Hypothalamus (tissue), 51 donors: ENCODE measurements around the gene LTK.

Source experiments
- DNase-seq, 51 donors: peaks; one replicate each; lab custom pipeline; 2025; lab: John Stamatoyannopoulos, UW

Gene LTK

DNA sequence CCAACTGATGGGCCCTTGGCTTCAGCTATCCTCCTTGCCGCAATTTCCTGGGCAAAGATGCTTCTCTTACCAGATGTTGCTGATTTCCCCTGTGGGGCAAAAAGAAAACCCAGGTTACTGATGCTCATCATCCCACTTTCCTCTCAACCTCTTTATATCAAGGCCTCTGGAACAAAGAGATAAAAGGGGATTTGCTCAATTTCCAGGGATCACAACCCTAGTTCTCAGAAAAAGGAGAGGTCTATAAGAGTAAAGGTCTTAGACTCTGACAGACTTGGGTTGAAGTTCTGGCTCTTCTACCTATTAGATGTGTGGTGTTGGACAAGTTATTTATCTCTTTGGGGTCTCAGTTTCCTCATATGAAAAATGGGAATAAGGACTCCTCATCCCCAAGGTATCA is 21.9 kb upstream of the LTK start:
- DNase-seq, result no peak

GRCh38 chr15:41530363-41530956 is 16.8 kb upstream of the LTK start:
- no peak for DNase-seq

DNA sequence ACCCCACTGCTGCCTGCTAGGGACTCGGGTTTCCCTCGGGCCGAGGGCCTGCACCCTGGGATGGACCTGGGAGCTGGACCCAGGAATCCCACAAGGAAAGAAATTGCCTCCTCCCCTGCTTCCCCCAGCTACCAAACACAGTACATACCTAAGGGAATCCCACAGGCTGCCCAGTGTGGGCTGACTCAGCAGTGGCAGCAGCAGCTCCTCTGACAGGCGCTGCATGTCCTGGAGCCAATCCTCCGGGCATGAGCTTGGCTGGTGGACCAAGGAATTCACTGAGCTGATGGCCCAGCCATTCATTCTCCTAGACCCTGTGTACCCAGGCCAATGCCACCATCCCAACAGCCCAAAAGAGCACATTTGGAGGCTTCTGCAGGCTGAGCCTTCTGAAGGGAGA is 9.5 kb upstream of the LTK start:
- DNase-seq, result no peak

GRCh38 chr15:41521614-41522013 is 8.0 kb upstream of the LTK start:
- no peak for DNase-seq

- DNase-seq, result no peak
Observed at GRCh38 chr15:41520636-41521035, 7.0 kb upstream of the LTK start.

GRCh38 chr15:41517895-41518449 is 4.3 kb upstream of the LTK start:
- no peak for DNase-seq

DNA sequence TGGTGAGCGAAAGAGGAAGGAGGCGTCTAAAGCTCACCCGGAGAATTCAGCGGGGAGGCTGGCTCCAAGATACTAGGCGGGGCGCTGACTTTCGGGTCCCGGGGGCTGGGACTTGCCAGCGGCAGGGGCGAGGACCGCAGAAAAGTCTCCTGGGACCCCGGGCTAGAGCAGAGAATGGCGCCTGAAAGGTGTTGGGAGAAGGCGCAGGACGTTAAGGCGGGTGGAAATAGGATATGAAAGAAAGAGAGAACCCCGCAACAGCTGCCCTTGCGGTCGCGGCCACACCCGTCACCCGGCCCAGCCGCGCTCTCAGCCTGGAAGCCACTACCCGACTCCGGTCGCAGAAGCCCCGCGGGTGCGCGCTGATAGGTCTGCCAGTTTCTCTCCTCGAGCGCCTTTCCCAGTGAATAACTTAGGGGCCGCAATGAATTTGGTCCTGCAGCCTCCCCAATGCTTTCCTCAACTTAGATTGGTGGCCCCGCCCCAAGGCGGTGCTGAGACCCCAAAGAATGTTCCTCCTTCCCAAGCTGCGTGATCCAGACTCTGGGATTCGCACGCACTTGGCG is 604 bp downstream of the LTK start:
- no peak for DNase-seq

- no peak for DNase-seq
Observed at GRCh38 chr15:41512512-41512939, 1.1 kb downstream of the LTK start.

DNA sequence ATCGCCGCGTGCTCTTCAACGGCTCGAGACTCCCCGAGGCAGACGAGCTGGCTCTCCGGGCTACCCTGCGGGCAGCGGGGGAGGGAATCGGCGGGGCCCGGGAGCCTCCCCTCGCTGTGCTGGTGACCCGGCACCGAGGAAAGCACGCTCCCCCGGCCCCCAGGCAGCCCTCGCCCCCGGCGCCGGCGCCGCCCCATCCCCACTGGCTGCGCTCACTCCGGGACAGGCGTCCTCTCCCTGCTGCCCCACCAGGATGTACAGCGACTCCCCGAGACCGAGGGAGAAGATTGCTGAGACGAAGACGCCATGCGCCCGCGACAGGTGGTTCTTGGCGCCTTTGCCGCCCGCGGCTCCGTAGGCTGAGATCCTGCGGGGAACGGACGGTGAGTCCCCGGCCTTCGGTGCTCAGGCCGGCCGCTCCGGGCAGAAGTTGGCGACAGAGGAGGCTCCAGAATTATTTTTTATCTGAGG is 1.7 kb downstream of the LTK start:
- no peak for DNase-seq

- DNase-seq, result no peak
Observed at GRCh38 chr15:41511331-41511898, 2.2 kb downstream of the LTK start.

DNA sequence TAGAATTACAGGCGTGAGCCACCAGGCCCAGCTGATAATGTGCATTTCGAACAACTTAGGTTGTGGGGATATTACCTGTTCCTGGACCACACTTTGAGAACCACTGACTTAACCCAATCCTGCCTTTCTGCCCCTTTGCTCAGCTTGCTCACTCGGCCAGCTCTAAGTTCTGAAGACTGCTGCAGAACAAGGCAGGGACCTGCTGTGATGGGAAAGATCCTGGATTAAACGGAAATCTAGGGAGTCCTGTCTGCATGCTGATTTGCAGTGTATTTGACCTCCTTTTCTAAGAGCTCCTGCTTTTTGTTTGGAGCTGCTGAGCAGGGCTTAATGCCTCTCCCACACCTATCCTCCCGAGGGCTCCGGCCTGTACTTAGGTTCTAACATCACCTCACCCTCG is 2.9 kb downstream of the LTK start:
- no peak for DNase-seq

- no peak for DNase-seq
Observed at GRCh38 chr15:41507820-41508290, 5.8 kb downstream of the LTK start.

- DNase-seq, result no peak
Observed at GRCh38 chr15:41506796-41507341, 6.8 kb downstream of the LTK start.

- no peak for DNase-seq
Observed at GRCh38 chr15:41505776-41506175, 7.9 kb downstream of the LTK start.

- no peak for DNase-seq
Observed at GRCh38 chr15:41504751-41505492, 8.7 kb downstream of the LTK start.

DNA sequence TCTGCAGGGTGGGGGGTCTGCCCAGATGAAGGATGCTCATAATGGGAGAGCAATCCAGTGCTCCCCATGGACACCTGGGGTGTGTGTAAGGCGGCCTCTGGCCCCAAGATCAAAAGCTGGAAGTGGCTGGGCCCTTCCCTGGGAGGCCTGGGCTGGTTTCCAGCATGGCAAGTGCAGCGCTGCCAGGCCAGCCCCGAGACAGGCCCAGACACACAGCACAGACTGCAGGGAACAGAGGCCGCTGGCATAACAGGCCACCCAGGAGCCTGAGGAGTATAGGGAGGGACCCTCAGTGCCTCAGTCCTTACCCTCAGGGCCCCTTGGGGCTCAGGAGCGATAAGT is 10.0 kb downstream of the LTK start:
- DNase-seq, result peak in 5 of 51 donors; percentile 7 to 12 (median 11)

- no peak for DNase-seq
Observed at GRCh38 chr15:41502795-41503668, 10.6 kb downstream of the LTK start.

DNA sequence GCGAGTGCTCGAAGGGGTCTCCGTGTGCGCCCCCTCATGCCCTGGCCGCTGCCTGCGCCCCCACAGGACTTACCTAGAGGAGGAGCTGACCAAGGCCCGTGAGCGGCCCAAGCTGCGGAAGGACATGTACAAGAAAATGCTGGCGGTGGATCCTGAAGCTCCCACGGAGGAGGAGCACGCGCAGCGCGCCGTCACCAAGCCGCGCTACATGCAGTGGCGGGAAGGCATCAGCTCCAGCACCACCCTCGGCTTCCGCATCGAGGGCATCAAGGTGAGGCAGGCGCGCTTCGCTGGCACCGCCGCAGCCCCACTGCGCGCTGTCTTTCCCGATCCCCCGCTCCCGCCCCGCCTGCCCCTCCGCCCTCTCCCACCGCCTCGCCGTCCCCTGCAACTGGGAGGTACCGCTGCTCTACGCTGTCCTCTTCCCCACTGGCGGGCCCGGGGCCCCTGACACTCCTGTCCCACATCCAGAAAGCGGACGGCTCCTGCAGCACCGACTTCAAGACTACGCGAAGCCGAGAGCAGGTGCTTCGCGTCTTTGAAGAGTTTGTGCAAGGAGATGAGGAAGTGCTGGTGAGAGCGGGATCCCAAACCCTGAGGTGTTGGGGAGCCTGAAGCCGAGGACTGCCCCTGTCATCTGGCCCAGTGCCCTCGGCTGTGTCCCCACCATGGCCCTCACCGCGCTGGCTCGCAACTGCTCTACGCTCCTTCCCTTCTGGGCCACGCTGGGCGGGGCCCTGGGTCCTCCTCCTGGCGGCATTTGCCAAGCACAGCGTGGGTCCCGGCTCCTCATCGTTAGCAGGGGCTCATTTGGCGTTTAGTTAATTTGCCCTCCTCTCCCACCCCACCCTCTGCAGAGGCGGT is 11.5 kb downstream of the LTK start:
- DNase-seq, result no peak
